HepG2 (cell line): ENCODE measurements around the gene NRG4. TPM values are rescaled to one million over a fixed set of nuclear protein-coding genes. Genes with fewer than 3 reads are reported as not detected.
A peak's percentile ranks its signal among the peaks of the same experiment; 100 is the strongest.

Source experiments
- DBP ChIP-seq: sonication (generic); formaldehyde crosslinking; IDR thresholded peaks from 2 replicates; pipeline ENCODE4 v1.4.0; 2020; ENCODE audit warnings: missing genetic modification reagents; ENCODE audit errors: not compliant biosample characterization
- GPN1 ChIP-seq: sonication (generic); formaldehyde crosslinking; IDR thresholded peaks from 2 replicates; pipeline ENCODE4 v1.5.1; 2020; ENCODE audit warnings: missing genetic modification reagents, borderline replicate concordance
- MAZ ChIP-seq, 2 experiments: sonication (generic) in 1 of 2; formaldehyde crosslinking in 1 of 2; IDR thresholded peaks; 2 replicates each; pipeline versions ENCODE4 v1.5.0 to v1.6.1; 2012 to 2020; ENCODE audit warnings: low read depth in 2 of 2, mild to moderate bottlenecking in 2 of 2, borderline replicate concordance in 1 of 2, improper control_type of control experiment in 1 of 2, low read length in 1 of 2, missing genetic modification reagents in 1 of 2, moderate library complexity in 1 of 2
- MLXIP ChIP-seq: sonication (generic); formaldehyde crosslinking; IDR thresholded peaks from 2 replicates; pipeline ENCODE4 v1.9.0; 2021; ENCODE audit warnings: missing genetic modification reagents, borderline replicate concordance
- NFIB ChIP-seq: sonication (generic); formaldehyde crosslinking; IDR thresholded peaks from 2 replicates; pipeline ENCODE4 v1.9.0; 2021; ENCODE audit warnings: missing genetic modification reagents, mild to moderate bottlenecking, borderline replicate concordance
- POLR2A ChIP-seq, 2 experiments: IDR thresholded peaks; 2 replicates each; pipeline ENCODE4 v1.6.1; 2011; ENCODE audit warnings: low read depth in 2 of 2, low read length in 2 of 2, mild to moderate bottlenecking in 1 of 2, moderate library complexity in 1 of 2; ENCODE audit not compliant: insufficient read depth in 1 of 2
- SALL2 ChIP-seq: sonication (generic); formaldehyde crosslinking; IDR thresholded peaks from 2 replicates; pipeline ENCODE4 v1.8.1; 2023; ENCODE audit warnings: mild to moderate bottlenecking, missing genetic modification reagents, inconsistent platforms
- SNAPC2 ChIP-seq: sonication (generic); formaldehyde crosslinking; IDR thresholded peaks from 2 replicates; pipeline ENCODE4 v1.8.1; 2022; ENCODE audit warnings: mild to moderate bottlenecking, missing genetic modification reagents
- TCF7L2 ChIP-seq: IDR thresholded peaks from 2 replicates; pipeline ENCODE4 v1.6.1; 2011; ENCODE audit warnings: mild to moderate bottlenecking, low read depth, low read length, moderate library complexity
- ZBTB4 ChIP-seq: sonication (generic); formaldehyde crosslinking; IDR thresholded peaks from 2 replicates; pipeline ENCODE4 v1.4.0; 2020; ENCODE audit warnings: missing genetic modification reagents, mild to moderate bottlenecking, borderline replicate concordance
- ZIK1 ChIP-seq: sonication (generic); formaldehyde crosslinking; IDR thresholded peaks from 2 replicates; pipeline ENCODE4 v1.5.0; 2020; ENCODE audit warnings: mild to moderate bottlenecking, low read depth, missing genetic modification reagents, borderline replicate concordance
- ZNF281 ChIP-seq: sonication (generic); formaldehyde crosslinking; IDR thresholded peaks from 2 replicates; pipeline ENCODE4 v1.4.0; 2020; ENCODE audit warnings: missing genetic modification reagents, borderline replicate concordance
- ZNF354B ChIP-seq: sonication (generic); formaldehyde crosslinking; IDR thresholded peaks from 2 replicates; pipeline ENCODE4 v1.8.0; 2022; ENCODE audit warnings: mild to moderate bottlenecking, missing genetic modification reagents
- ZNF512 ChIP-seq: sonication (generic); formaldehyde crosslinking; IDR thresholded peaks from 2 replicates; pipeline ENCODE4 v1.4.0; 2020; ENCODE audit warnings: mild to moderate bottlenecking, missing genetic modification reagents
- polyA plus RNA-seq, 8 experiments: library from polyadenylated mRNA; depleted of rRNA in 3 of 8; stranded (reverse) in 7 of 8; unstranded in 1 of 8; fragments of >200 nt; fragmentation: Illumina TruSeq in 4 of 8; extraction: Trizol in 4 of 8; gene quantifications; 2 replicates each; pipeline versions ENCODE4 v1.2.1 to v1.2.3, GENCODE V29; 2011 to 2016; ENCODE audit warnings: low read depth in 4 of 8, missing spikeins in 1 of 8, mixed read lengths in 1 of 8; ENCODE audit not compliant: insufficient read depth in 1 of 8
- total RNA-seq, 5 experiments: library from RNA; depleted of rRNA; stranded (reverse); fragments of >200 nt; fragmentation: Illumina TruSeq; extraction: Trizol; gene quantifications; 2 replicates each; pipeline ENCODE4 v1.2.3, GENCODE V29; 2016; ENCODE audit warnings: low read depth in 1 of 5

Gene NRG4
- total and polyA plus RNA-seq, 2 of the 13 experiments (the other 11 are each of a cell fraction or from before 2014, with no cell fraction given): 0.01 TPM; not detected in 1

- peak; percentile 57 for TF ChIP-seq DBP (CRISPR knock-in tag)
- peak; percentile 48; the same call in 1 of the 2 replicates for TF ChIP-seq ZNF354B (CRISPR knock-in tag)
- no peak for TF ChIP-seq MAZ (IDR thresholded peaks at IDR 0.05; ENCODE audit: borderline replicate concordance, low read depth, low read length)
- peak; percentile 79 for TF ChIP-seq MAZ (CRISPR knock-in tag; IDR thresholded peaks at IDR 0.05; ENCODE audit: low read depth)
- no peak for TF ChIP-seq ZNF281 (CRISPR knock-in tag)
- peak; percentile 88 to 89 for TF ChIP-seq POLR2A (IDR thresholded peaks at IDR 0.05; ENCODE audit: insufficient read depth in 1 of 2, low read depth in 2 of 2, low read length in 2 of 2)
- no peak; the same call in 1 of the 2 replicates for TF ChIP-seq MLXIP (CRISPR knock-in tag)
- TF ChIP-seq ZBTB4: 0 out of 2 replicates have a peak, but pooled peaks have one; percentile 39
- 0 out of 2 replicates have a peak, but pooled peaks have one; percentile 87 for TF ChIP-seq ZIK1 (CRISPR knock-in tag)
- TF ChIP-seq GPN1 (CRISPR knock-in tag): no peak
- TF ChIP-seq TCF7L2: no peak
- TF ChIP-seq NFIB (CRISPR knock-in tag): no peak
- TF ChIP-seq SALL2 (CRISPR knock-in tag): peak; percentile 96
- no peak for TF ChIP-seq ZNF512
- TF ChIP-seq SNAPC2 (CRISPR knock-in tag): peak; percentile 61; the same call in 1 of the 2 replicates
These were observed 108.6 kb downstream of the NRG4 start, which contains the start of gene FBXO22 (continued) for GRCh38 chr15:75903331-75904239.
